Erythroblast (primary cell): ENCODE measurements around the gene OPTN.
"Not testable (repeated sequence)": the region's sequence is repeated elsewhere in the genome, so short reads cannot be mapped to it uniquely, and the experiment has no call there.

Experiments
- DNase-seq, 2 experiments: peaks; one replicate each; lab custom pipeline; 2025; lab: John Stamatoyannopoulos, UW
- GATA1 ChIP-seq: IDR thresholded peaks from 2 replicates; pipeline ENCODE4 v1.6.1; 2011; ENCODE audit warnings: low read depth, mild to moderate bottlenecking, control low read depth, low read length, moderate library complexity
- POLR2A ChIP-seq: IDR thresholded peaks from 2 replicates; pipeline ENCODE4 v1.6.1; 2011; ENCODE audit warnings: mild to moderate bottlenecking, low read length

Gene OPTN

DNA sequence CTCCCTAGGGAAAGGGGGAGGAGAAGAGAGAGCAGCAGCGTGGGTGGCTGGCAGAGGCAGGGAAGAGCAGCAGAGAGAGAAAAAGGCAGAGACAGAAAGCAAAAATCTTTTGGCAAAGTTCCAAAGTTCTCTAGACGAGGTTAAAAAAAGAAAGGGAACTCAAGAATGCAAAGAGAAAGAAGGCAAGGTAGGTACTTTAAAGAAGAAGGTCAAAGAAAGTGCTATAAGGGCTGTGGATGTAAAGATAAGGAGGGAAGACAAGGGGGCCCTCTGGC lies 20.2 kb upstream of the OPTN start:
- TF ChIP-seq GATA1 (no peak), POLR2A (no peak)

GRCh38 chr10:13080643-13081042 lies 19.3 kb upstream of the OPTN start:
- DNase-seq: no peak

More for the DNA sequence above, 20.2 kb upstream of the OPTN start:
- DNase-seq: no peak

GRCh38 chr10:13083700-13084099 lies 16.3 kb upstream of the OPTN start:
- DNase-seq: not testable (repeated sequence)

More at GRCh38 chr10:13080643-13081042, 19.3 kb upstream of the OPTN start:
- TF ChIP-seq GATA1 (no peak), POLR2A (no peak)

- TF ChIP-seq GATA1 (no peak), POLR2A (no peak)
- DNase-seq: no peak
Measured at GRCh38 chr10:13086056-13086455, 13.9 kb upstream of the OPTN start.

GRCh38 chr10:13087601-13087985 lies 12.4 kb upstream of the OPTN start:
- TF ChIP-seq POLR2A: no peak
- no peak for TF ChIP-seq GATA1
- no peak for DNase-seq

DNA sequence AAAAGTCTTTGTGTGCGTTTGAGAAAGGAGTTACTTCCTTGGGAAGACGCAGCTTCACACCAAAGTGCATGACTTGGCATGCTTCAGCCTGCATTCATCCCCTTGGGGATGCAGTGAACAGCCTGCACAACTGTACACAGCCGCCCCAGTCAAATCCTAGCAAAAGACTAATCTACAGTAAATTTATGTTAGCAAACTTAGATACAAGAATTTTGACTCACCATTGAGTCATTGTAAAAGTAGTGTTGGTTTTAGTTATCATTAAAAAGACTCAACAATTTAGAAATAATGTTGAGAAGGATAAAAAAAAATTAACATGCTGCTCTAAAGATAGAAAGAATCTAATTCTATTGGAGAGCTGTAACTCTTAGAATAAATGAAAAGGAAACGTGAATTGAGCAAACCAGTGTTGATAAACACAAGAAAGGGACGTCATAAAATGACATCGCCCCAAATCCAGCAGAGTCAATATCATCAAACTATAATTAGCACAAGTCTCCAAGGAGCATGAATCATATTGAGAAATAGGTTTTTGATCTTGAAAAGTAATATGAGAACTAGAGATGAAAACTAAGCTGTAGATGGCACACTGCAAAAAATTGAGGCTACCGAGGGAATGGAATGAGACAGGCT lies 11.9 kb upstream of the OPTN start:
- TF ChIP-seq POLR2A (no peak), GATA1 (no peak)
- no peak for DNase-seq

DNA sequence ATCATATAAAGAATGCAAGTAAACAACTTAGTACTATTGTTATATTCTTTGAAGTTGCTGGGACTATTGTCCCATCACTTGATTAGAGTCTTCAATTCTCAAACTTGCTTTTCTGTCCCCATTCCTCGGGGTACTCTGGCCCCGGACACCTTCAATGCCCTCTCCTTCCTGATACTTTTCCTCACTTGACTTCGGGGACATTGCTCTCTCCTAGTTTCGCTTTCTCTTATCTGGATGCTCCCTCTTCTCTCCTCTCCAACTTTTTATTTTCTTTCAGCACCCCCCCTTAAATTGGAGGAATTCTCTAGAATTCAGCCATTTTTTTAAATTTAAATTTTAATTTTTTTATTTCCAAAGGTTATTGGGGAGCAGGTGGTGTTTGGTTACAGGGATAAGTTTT lies 10.6 kb upstream of the OPTN start:
- TF ChIP-seq POLR2A (no peak), GATA1 (no peak)
- no peak for DNase-seq

DNA sequence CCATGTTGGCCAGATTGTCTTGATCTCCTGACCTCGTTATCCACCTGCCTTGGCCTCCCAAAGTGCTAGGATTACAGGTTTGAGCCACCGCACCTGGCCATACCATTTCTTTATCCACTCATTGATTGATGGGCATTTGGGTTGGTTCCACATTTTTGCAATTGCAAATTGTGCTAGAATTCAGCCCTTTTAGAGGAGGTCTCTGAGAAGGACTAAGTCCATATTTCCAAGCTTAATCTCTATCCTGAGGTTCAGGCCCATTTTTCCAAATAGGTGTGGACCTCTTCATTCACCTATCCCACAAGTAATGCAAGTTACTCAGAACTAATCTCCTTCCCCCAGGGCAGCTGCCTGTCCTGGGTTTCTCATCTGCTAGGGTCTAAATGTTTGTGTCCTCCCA lies 9.7 kb upstream of the OPTN start:
- no peak for DNase-seq

GRCh38 chr10:13091801-13092200 lies 8.2 kb upstream of the OPTN start:
- TF ChIP-seq GATA1 (peak; percentile 54), POLR2A (no peak)
- DNase-seq: peak; percentile 80 to 89

More for the DNA sequence above, 9.7 kb upstream of the OPTN start:
- no peak for TF ChIP-seq POLR2A
- no peak for TF ChIP-seq GATA1

- TF ChIP-seq POLR2A: no peak
- TF ChIP-seq GATA1: no peak
- DNase-seq: no peak
Measured at GRCh38 chr10:13092291-13093102, 7.5 kb upstream of the OPTN start.

GRCh38 chr10:13094082-13094481 lies 5.9 kb upstream of the OPTN start:
- not testable (repeated sequence) for DNase-seq

DNA sequence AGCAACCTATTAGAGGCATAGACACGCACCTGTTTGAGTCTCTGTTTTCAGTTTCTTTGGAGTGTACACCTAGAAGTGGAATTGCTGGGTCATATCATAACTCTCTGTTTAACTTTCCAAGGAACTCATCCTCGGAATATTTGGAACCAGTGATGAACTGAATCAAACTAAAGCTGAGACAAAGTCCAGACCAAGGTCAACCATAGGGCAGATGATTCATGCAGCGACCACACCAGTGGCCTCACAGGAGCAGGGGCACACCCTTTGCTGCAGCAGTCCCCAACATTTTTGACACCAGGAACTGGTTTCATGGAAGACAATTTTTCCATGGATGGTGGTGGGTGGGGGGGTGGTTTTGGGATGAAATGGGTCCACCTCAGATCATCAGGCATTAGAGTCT lies 4.9 kb upstream of the OPTN start:
- DNase-seq: no peak
- no peak for TF ChIP-seq POLR2A
- no peak for TF ChIP-seq GATA1

DNA sequence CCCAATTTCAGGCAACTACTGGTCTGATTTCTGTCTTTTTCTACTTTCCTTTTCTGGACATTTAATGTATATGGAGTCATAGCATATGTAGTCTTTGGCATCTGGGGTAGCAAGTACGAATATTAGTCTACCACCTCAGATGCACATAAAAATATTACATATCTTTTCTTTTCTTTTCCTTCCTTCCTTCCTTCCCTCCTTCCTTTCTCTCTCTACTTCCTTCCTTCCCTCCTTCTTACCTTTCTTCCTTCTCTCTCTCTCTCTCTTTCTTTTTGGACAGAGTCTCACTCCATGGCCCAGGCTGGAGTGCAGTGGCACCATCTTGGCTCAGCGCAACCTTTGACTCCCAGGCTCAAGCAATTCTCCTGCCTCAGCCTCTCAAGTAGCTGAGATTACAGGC lies 4.0 kb upstream of the OPTN start:
- no peak for TF ChIP-seq POLR2A
- no peak for DNase-seq

GRCh38 chr10:13099144-13099665 lies 758 bp upstream of the OPTN start:
- TF ChIP-seq POLR2A: no peak
- peak; percentile 77 to 78 for DNase-seq
